ENCODE measurements around the gene RIMS1. TPM values are rescaled to one million over a fixed set of nuclear protein-coding genes. Genes with fewer than 3 reads are reported as not detected.
A peak's percentile ranks its signal among the peaks of the same experiment; 100 is the strongest.

RIMS1 gene
- total and polyA plus RNA-seq, 2 donors (not counting 3 experiments of a cell fraction or from before 2014, with no cell fraction given), result 0.15 TPM; not detected in 1

- Histone ChIP-seq H3K9ac (replicated peaks; ENCODE audit: extremely low read depth, insufficient read depth, low read length) (no peak overlapping the region), H3K4me1 (ENCODE audit: control insufficient read depth, extremely low read depth, insufficient read depth, low read length) (no peaks in the 10 kb centered on the region), H3K9me1 (replicated peaks; ENCODE audit: control insufficient read depth, extremely low read depth, insufficient read depth, low read length) (no peaks in the 10 kb centered on the region), H3K9me3 (replicated peaks; ENCODE audit: control insufficient read depth, insufficient read depth, low read length) (no peaks in the 10 kb centered on the region), H3K79me2 (ENCODE audit: control insufficient read depth, insufficient read depth, low read length) (no peaks in the 10 kb centered on the region), H2AFZ (ENCODE audit: low read depth, low read length) (no peak overlapping the region), H3K4me2 (ENCODE audit: insufficient read depth, low read length) (no peak overlapping the region), H3K27me3 (ENCODE audit: control insufficient read depth in 2 of 2, insufficient read depth in 2 of 2, low read length in 2 of 2) (no peaks in the 10 kb centered on the region), H3K4me3 (replicated peaks in 1 of 3; ENCODE audit: insufficient read depth in 1 of 3, low read depth in 1 of 3, low read length in 3 of 3) (no peak overlapping the region), H3K36me3 (ENCODE audit: control insufficient read depth in 2 of 2, extremely low read depth in 1 of 2, insufficient read depth in 2 of 2, low read length in 2 of 2) (no peaks in the 10 kb centered on the region), H4K20me1 (replicated peaks; ENCODE audit: control insufficient read depth, extremely low read depth, insufficient read depth, low read length) (no peaks in the 10 kb centered on the region), H3K27ac (ENCODE audit: insufficient read depth, low read depth, low read length) (no peak overlapping the region)
- DNase-seq (ENCODE audit: low read depth, low spot score) (no peak), FAIRE-seq (no peak)
- BruUV-seq (replicated peaks), result no TSS peak
- dilution Hi-C loops (cut with MboI; ENCODE audit: extremely low pct_ligation_motif_present, low sequenced_read_pairs), result no loop called here
- POLR2A ChIA-PET, result no interaction called here
- TF ChIP-seq FOS (IDR thresholded peaks at IDR 0.05; ENCODE audit: borderline replicate concordance, insufficient read depth, low read length) (no peak), JUN (IDR thresholded peaks at IDR 0.05; ENCODE audit: borderline replicate concordance, insufficient read depth, insufficient read length, low read depth) (no peak)
- intact Hi-C loops (cut with micrococcal nuclease), result no loop called here
- CTCF ChIA-PET, result interaction anchor here (0.6 kb wide), 1 partner anchor 10 kb away, joined by 3 read pairs; no protein-coding TSS in a partner anchor
These were observed 351.7 kb downstream of the RIMS1 start for GRCh38 chr6:72238021-72238420.

GRCh38 chr6:72238900-72239299 is 352.6 kb downstream of the RIMS1 start:
- Histone ChIP-seq H3K36me3 (ENCODE audit: control insufficient read depth in 2 of 2, extremely low read depth in 1 of 2, insufficient read depth in 2 of 2, low read length in 2 of 2) (no peaks in the 10 kb centered on the region), H3K4me3 (replicated peaks in 1 of 3; ENCODE audit: insufficient read depth in 1 of 3, low read depth in 1 of 3, low read length in 3 of 3) (no peak overlapping the region), H3K9ac (replicated peaks; ENCODE audit: extremely low read depth, insufficient read depth, low read length) (no peak overlapping the region), H3K9me1 (replicated peaks; ENCODE audit: control insufficient read depth, extremely low read depth, insufficient read depth, low read length) (no peaks in the 10 kb centered on the region), H4K20me1 (replicated peaks; ENCODE audit: control insufficient read depth, extremely low read depth, insufficient read depth, low read length) (no peaks in the 10 kb centered on the region), H3K9me3 (replicated peaks; ENCODE audit: control insufficient read depth, insufficient read depth, low read length) (no peaks in the 10 kb centered on the region), H3K27ac (ENCODE audit: insufficient read depth, low read depth, low read length) (no peak overlapping the region), H3K79me2 (ENCODE audit: control insufficient read depth, insufficient read depth, low read length) (no peaks in the 10 kb centered on the region), H3K4me2 (ENCODE audit: insufficient read depth, low read length) (no peak overlapping the region), H3K27me3 (ENCODE audit: control insufficient read depth in 2 of 2, insufficient read depth in 2 of 2, low read length in 2 of 2) (no peaks in the 10 kb centered on the region), H3K4me1 (ENCODE audit: control insufficient read depth, extremely low read depth, insufficient read depth, low read length) (no peaks in the 10 kb centered on the region), H2AFZ (ENCODE audit: low read depth, low read length) (no peak overlapping the region)
- BruUV-seq (replicated peaks), result no TSS peak
- intact Hi-C loops (cut with micrococcal nuclease), result no loop called here
- dilution Hi-C loops (cut with MboI; ENCODE audit: extremely low pct_ligation_motif_present, low sequenced_read_pairs), result no loop called here
- TF ChIP-seq JUN (IDR thresholded peaks at IDR 0.05; ENCODE audit: borderline replicate concordance, insufficient read depth, insufficient read length, low read depth) (no peak), FOS (IDR thresholded peaks at IDR 0.05; ENCODE audit: borderline replicate concordance, insufficient read depth, low read length) (peak; percentile 16)
- ChIA-PET POLR2A (no interaction called here), CTCF (no interaction called here)
- DNase-seq (ENCODE audit: low read depth, low spot score) (no peak), FAIRE-seq (no peak)
